MM.1S (cell line): ENCODE results near the gene CCDC88C.

Experiments used
- DNase-seq: peaks from one replicate; pipeline ENCODE4 v3.0.0-alpha.2; 2015
- H2AFZ ChIP-seq: fragments of 300-600 bp; sonication (generic); 2 replicates; pipeline ENCODE4 v1.6.0; 2016; ENCODE audit warnings: antibody characterized with exemption, low read length
- H3F3A ChIP-seq: fragments of 300-600 bp; sonication (generic); 2 replicates; pipeline ENCODE4 v1.6.1; 2016; ENCODE audit warnings: mild to moderate bottlenecking, antibody characterized with exemption, low read length, moderate library complexity, mixed read lengths; ENCODE audit not compliant: insufficient read depth
- H3K27ac ChIP-seq: fragments of 300-600 bp; sonication (generic); 2 replicates; pipeline ENCODE4 v1.5.1; 2016; ENCODE audit warnings: mild to moderate bottlenecking, low read length
- H3K27me3 ChIP-seq: fragments of 300-600 bp; sonication (generic); replicated peaks from 2 replicates; pipeline ENCODE4 v1.6.0; 2016; ENCODE audit warnings: low read length; ENCODE audit not compliant: insufficient read depth
- H3K36me3 ChIP-seq: fragments of 300-600 bp; sonication (generic); replicated peaks from 2 replicates; pipeline ENCODE4 v1.6.1; 2016; ENCODE audit warnings: mild to moderate bottlenecking, low read length, mixed read lengths; ENCODE audit not compliant: insufficient read depth
- H3K4me1 ChIP-seq: fragments of 300-600 bp; sonication (generic); 2 replicates; pipeline ENCODE4 v1.6.1; 2016; ENCODE audit warnings: low read length, mixed read lengths
- H3K4me2 ChIP-seq: fragments of 300-600 bp; sonication (generic); 2 replicates; pipeline ENCODE4 v1.6.0; 2016; ENCODE audit warnings: low read depth, low read length
- H3K4me3 ChIP-seq: fragments of 300-600 bp; sonication (generic); 2 replicates; pipeline ENCODE4 v1.5.1; 2016; ENCODE audit warnings: low read length, mixed read lengths
- H3K79me2 ChIP-seq: fragments of 300-600 bp; sonication (generic); 2 replicates; pipeline ENCODE4 v1.6.1; 2016; ENCODE audit warnings: mixed run types, low read length, mixed read lengths
- H3K9ac ChIP-seq: fragments of 300-600 bp; sonication (generic); 2 replicates; pipeline ENCODE4 v1.6.1; 2016; ENCODE audit warnings: low read length, mixed read lengths
- H3K9me2 ChIP-seq: fragments of 300-600 bp; sonication (generic); replicated peaks from 2 replicates; pipeline ENCODE4 v1.6.1; 2016; ENCODE audit warnings: mild to moderate bottlenecking, low read length, mixed read lengths; ENCODE audit not compliant: insufficient read depth
- H3K9me3 ChIP-seq: fragments of 300-600 bp; sonication (generic); replicated peaks from 2 replicates; pipeline ENCODE4 v1.6.1; 2016; ENCODE audit warnings: mild to moderate bottlenecking, low read length, mixed read lengths; ENCODE audit not compliant: insufficient read depth
- H4K20me1 ChIP-seq: fragments of 300-600 bp; sonication (generic); 2 replicates; pipeline ENCODE4 v1.6.1; 2016; ENCODE audit warnings: mild to moderate bottlenecking, low read length, moderate library complexity, mixed read lengths; ENCODE audit not compliant: insufficient read depth
- CTCF ChIP-seq: fragments of 300-600 bp; sonication (generic); IDR thresholded peaks from 2 replicates; pipeline ENCODE4 v1.5.1; 2016; ENCODE audit warnings: antibody characterized with exemption, low read length, mixed read lengths
- EZH2 ChIP-seq: fragments of 300-600 bp; sonication (generic); optimal IDR thresholded peaks from 2 replicates; pipeline ENCODE3; 2017; ENCODE audit warnings: low read depth, mild to moderate bottlenecking, antibody characterized with exemption, low read length, mixed read lengths
- EZH2phosphoT487 ChIP-seq: fragments of 300-600 bp; sonication (generic); IDR thresholded peaks from 2 replicates; pipeline ENCODE4 v1.6.1; 2018; ENCODE audit warnings: antibody characterized with exemption, low read length

Gene CCDC88C

GRCh38 chr14:91324606-91325575 is 92.7 kb downstream of the CCDC88C start:
- Histone ChIP-seq H3K4me1 (peaks cover 60% of the 10 kb centered on the region), H3K9me3 (no peaks in the 10 kb centered on the region), H3K9ac (peak overlapping the region; percentile 71), H3K9me2 (no peaks in the 10 kb centered on the region), H3K79me2 (peaks cover 91% of the 10 kb centered on the region), H3K27ac (peak overlapping the region; percentile 98), H3K4me3 (peak overlapping the region; percentile 26; the same call in 1 of the 2 replicates), H3F3A (peaks cover 28% of the 10 kb centered on the region), H3K36me3 (no peaks in the 10 kb centered on the region), H3K4me2 (peak overlapping the region; percentile 73), H4K20me1 (no peaks in the 10 kb centered on the region), H2AFZ (no peak overlapping the region), H3K27me3 (no peaks in the 10 kb centered on the region)
- no peak for DNase-seq
- TF ChIP-seq EZH2 (no peak), CTCF (no peak), EZH2phosphoT487 (no peak)

- H3K9me2 ChIP-seq, result no peaks in the 10 kb centered on the region
- no peak for TF ChIP-seq EZH2phosphoT487
- TF ChIP-seq CTCF, result peak; percentile 74
- H3K9me3 ChIP-seq, result no peaks in the 10 kb centered on the region
- H3K27me3 ChIP-seq, result no peaks in the 10 kb centered on the region
- peak; percentile 78 for DNase-seq
- H3F3A ChIP-seq, result peaks cover 34% of the 10 kb centered on the region
- H3K4me1 ChIP-seq, result peaks cover 66% of the 10 kb centered on the region
- H3K79me2 ChIP-seq, result peaks cover 89% of the 10 kb centered on the region
- peak overlapping the region; percentile 73 for H3K4me2 ChIP-seq
- H4K20me1 ChIP-seq, result no peaks in the 10 kb centered on the region
- peak overlapping the region; percentile 71 for H3K9ac ChIP-seq
- peak overlapping the region; percentile 26; the same call in 1 of the 2 replicates for H3K4me3 ChIP-seq
- H2AFZ ChIP-seq, result no peak overlapping the region
- H3K27ac ChIP-seq, result peak overlapping the region; percentile 98
- H3K36me3 ChIP-seq, result no peaks in the 10 kb centered on the region
Measured at GRCh38 chr14:91323671-91324605, 93.7 kb downstream of the CCDC88C start.

- peak overlapping the region; percentile 98 for H3K27ac ChIP-seq
- no peak for DNase-seq
- no peaks in the 10 kb centered on the region for H3K9me2 ChIP-seq
- H3K9me3 ChIP-seq, result no peaks in the 10 kb centered on the region
- no peaks in the 10 kb centered on the region for H3K27me3 ChIP-seq
- H3K9ac ChIP-seq, result peak overlapping the region; percentile 71; the same call in 1 of the 2 replicates
- peaks cover 74% of the 10 kb centered on the region for H3K4me1 ChIP-seq
- H3K36me3 ChIP-seq, result no peaks in the 10 kb centered on the region
- peaks cover 40% of the 10 kb centered on the region for H3F3A ChIP-seq
- no peak overlapping the region for H3K4me3 ChIP-seq
- no peak for TF ChIP-seq EZH2phosphoT487
- no peak for TF ChIP-seq CTCF
- TF ChIP-seq EZH2, result no peak
- H4K20me1 ChIP-seq, result no peaks in the 10 kb centered on the region
- H3K79me2 ChIP-seq, result peaks cover 80% of the 10 kb centered on the region
- peak overlapping the region; percentile 29; the same call in 1 of the 2 replicates for H3K4me2 ChIP-seq
- H2AFZ ChIP-seq, result no peak overlapping the region
Measured at GRCh38 chr14:91323031-91323430, 94.6 kb downstream of the CCDC88C start.
